IMR-90 (cell line): ENCODE measurements around the gene SPIN1. TPM values are rescaled to one million over a fixed set of nuclear protein-coding genes. Genes with fewer than 3 reads are reported as not detected.

Source experiments
- ATAC-seq: fragments of 200-7000 bp; cut with Tn5 transposase; 2 replicates; pipeline ENCODE4 v1.9.1; 2020; ENCODE audit warnings: low read depth, mild to moderate bottlenecking, moderate library complexity
- BruUV-seq: library from RNA; stranded (reverse); fragments of 400-500 nt; replicated peaks from 2 replicates; lab custom pipeline; 2021; lab: Mats Ljungman, UMichigan
- CTCF ChIA-PET: fragments of 300-600 bp; formaldehyde crosslinking; extraction: SDS; loops from one replicate; lab custom pipeline; 2021; ENCODE audit warnings: antibody characterized with exemption; lab: Yijun Ruan, JAX
- POLR2A ChIA-PET: fragments of 300-600 bp; sonication (Branson Sonifier 250); formaldehyde crosslinking; loops from one replicate; lab custom pipeline; 2022; ENCODE audit warnings: antibody characterized with exemption; ENCODE audit not compliant: unreplicated experiment; lab: Charles Lee
- DNase-seq: peaks from one replicate; pipeline ENCODE4 v3.0.0; 2013
- H2AFZ ChIP-seq: replicated peaks from 2 replicates; pipeline ENCODE3; 2013; ENCODE audit warnings: low read length, mild to moderate bottlenecking; ENCODE audit not compliant: poor library complexity
- H2AK5ac ChIP-seq: 2 replicates; pipeline ENCODE4 v1.6.1; 2013; ENCODE audit warnings: low read depth, low read length, inconsistent platforms
- H2AK9ac ChIP-seq: replicated peaks from 2 replicates; pipeline ENCODE3; 2013; ENCODE audit warnings: mild to moderate bottlenecking, low read depth, low read length, moderate library complexity; ENCODE audit not compliant: poor library complexity
- H2BK120ac ChIP-seq: 2 replicates; pipeline ENCODE4 v1.6.1; 2013; ENCODE audit warnings: low read depth, low read length, inconsistent platforms
- H2BK15ac ChIP-seq: 3 replicates; pipeline ENCODE4 v1.6.1; 2013; ENCODE audit warnings: low read depth, low read length, inconsistent platforms
- H2BK20ac ChIP-seq: 2 replicates; pipeline ENCODE4 v1.6.1; 2013; ENCODE audit warnings: low read depth, mild to moderate bottlenecking, inconsistent platforms, low read length, moderate library complexity
- H2BK5ac ChIP-seq: 2 replicates; pipeline ENCODE4 v1.6.1; 2013; ENCODE audit warnings: mild to moderate bottlenecking, low read depth, low read length, inconsistent platforms; ENCODE audit not compliant: poor library complexity, severe bottlenecking
- H3K14ac ChIP-seq: replicated peaks from 2 replicates; pipeline ENCODE4 v1.6.1; 2013; ENCODE audit warnings: low read depth, low read length, inconsistent platforms
- H3K18ac ChIP-seq: 2 replicates; pipeline ENCODE4 v1.6.1; 2013; ENCODE audit warnings: low read depth, low read length, control low read depth
- H3K23ac ChIP-seq: 2 replicates; pipeline ENCODE4 v1.6.1; 2013; ENCODE audit warnings: low read depth, low read length, inconsistent platforms
- H3K27ac ChIP-seq: 2 replicates; pipeline ENCODE4 v1.5.1; 2013; ENCODE audit warnings: mild to moderate bottlenecking, control low read depth, low read length; ENCODE audit not compliant: insufficient read depth
- H3K27me3 ChIP-seq: 2 replicates; pipeline ENCODE4 v1.6.1; 2013; ENCODE audit warnings: low read length; ENCODE audit not compliant: control insufficient read depth, insufficient read depth
- H3K36me3 ChIP-seq: 2 replicates; pipeline ENCODE4 v1.6.1; 2013; ENCODE audit warnings: low read length, mixed read lengths; ENCODE audit not compliant: control insufficient read depth, insufficient read depth
- H3K4ac ChIP-seq: 2 replicates; pipeline ENCODE4 v1.6.1; 2013; ENCODE audit warnings: low read depth, low read length, inconsistent platforms
- H3K4me1 ChIP-seq: 2 replicates; pipeline ENCODE4 v1.6.1; 2013; ENCODE audit warnings: low read length, mixed read lengths; ENCODE audit not compliant: control insufficient read depth, insufficient read depth
- H3K4me2 ChIP-seq: 2 replicates; pipeline ENCODE4 v1.6.1; 2013; ENCODE audit warnings: low read depth, mild to moderate bottlenecking, control low read depth, low read length, moderate library complexity
- H3K4me3 ChIP-seq: 2 replicates; pipeline ENCODE4 v1.5.1; 2013; ENCODE audit warnings: low read depth, mild to moderate bottlenecking, control low read depth, low read length, moderate library complexity; ENCODE audit not compliant: insufficient read depth
- H3K56ac ChIP-seq: 2 replicates; pipeline ENCODE4 v1.6.1; 2013; ENCODE audit warnings: low read length, inconsistent platforms; ENCODE audit not compliant: insufficient read depth; ENCODE audit errors: extremely low read depth
- H3K79me1 ChIP-seq, 2 experiments: 2 replicates each; pipeline ENCODE4 v1.6.1; 2013; ENCODE audit warnings: low read length in 2 of 2, inconsistent platforms in 1 of 2, low read depth in 1 of 2
- H3K9ac ChIP-seq: 2 replicates; pipeline ENCODE4 v1.6.1; 2013; ENCODE audit warnings: low read depth, low read length, control low read depth
- H3K9me1 ChIP-seq: 2 replicates; pipeline ENCODE4 v1.6.1; 2013; ENCODE audit warnings: low read length, inconsistent platforms; ENCODE audit not compliant: insufficient read depth
- H3K9me3 ChIP-seq: 2 replicates; pipeline ENCODE4 v1.6.1; 2013; ENCODE audit warnings: low read length; ENCODE audit not compliant: control insufficient read depth, insufficient read depth
- H4K20me1 ChIP-seq: 2 replicates; pipeline ENCODE4 v1.6.1; 2013; ENCODE audit warnings: low read length, inconsistent platforms; ENCODE audit not compliant: insufficient read depth
- H4K5ac ChIP-seq: 2 replicates; pipeline ENCODE4 v1.6.1; 2013; ENCODE audit warnings: mild to moderate bottlenecking, low read depth, low read length, control low read depth
- H4K8ac ChIP-seq, 2 experiments: 2 replicates each; pipeline ENCODE4 v1.6.1; 2013; ENCODE audit warnings: low read depth in 2 of 2, low read length in 2 of 2, control low read depth in 1 of 2, inconsistent platforms in 1 of 2
- H4K91ac ChIP-seq: 2 replicates; pipeline ENCODE4 v1.6.1; 2013; ENCODE audit warnings: low read depth, low read length, inconsistent platforms; ENCODE audit not compliant: insufficient read depth
- BHLHE40 ChIP-seq: fragments of 150-350 bp; IDR thresholded peaks from 2 replicates; pipeline ENCODE4 v1.6.1; 2016; ENCODE audit warnings: mild to moderate bottlenecking, low read depth, low read length
- CEBPB ChIP-seq: IDR thresholded peaks from 2 replicates; pipeline ENCODE4 v1.6.1; 2012; ENCODE audit warnings: low read depth, low read length, improper control_type of control experiment
- CHD1 ChIP-seq: IDR thresholded peaks from 2 replicates; pipeline ENCODE4 v1.6.1; 2012; ENCODE audit warnings: low read depth, low read length, improper control_type of control experiment
- ELK1 ChIP-seq: fragments of 150-350 bp; IDR thresholded peaks from 2 replicates; pipeline ENCODE4 v1.6.1; 2016; ENCODE audit warnings: low read depth, mild to moderate bottlenecking, low read length, moderate library complexity, borderline replicate concordance
- FOS ChIP-seq: fragments of 150-350 bp; IDR thresholded peaks from 2 replicates; pipeline ENCODE4 v1.6.1; 2016; ENCODE audit warnings: low read depth, low read length
- MAFK ChIP-seq: IDR thresholded peaks from 2 replicates; pipeline ENCODE4 v1.6.1; 2012; ENCODE audit warnings: low read depth, low read length, improper control_type of control experiment
- MAZ ChIP-seq: IDR thresholded peaks from 2 replicates; pipeline ENCODE4 v1.6.1; 2012; ENCODE audit warnings: low read depth, mild to moderate bottlenecking, low read length, improper control_type of control experiment, moderate library complexity, borderline replicate concordance
- MXI1 ChIP-seq: IDR thresholded peaks from 2 replicates; pipeline ENCODE4 v1.6.1; 2012; ENCODE audit warnings: low read depth, mild to moderate bottlenecking, low read length, moderate library complexity, borderline replicate concordance
- NFE2L2 ChIP-seq: fragments of 150-350 bp; IDR thresholded peaks from 2 replicates; pipeline ENCODE4 v1.6.1; 2016; ENCODE audit warnings: low read depth, mild to moderate bottlenecking, low read length
- POLR2A ChIP-seq: IDR thresholded peaks from 2 replicates; pipeline ENCODE4 v1.6.1; 2012; ENCODE audit warnings: mild to moderate bottlenecking, low read depth, low read length
- RAD21 ChIP-seq: IDR thresholded peaks from 2 replicates; pipeline ENCODE4 v1.6.1; 2012; ENCODE audit warnings: low read length, improper control_type of control experiment
- RCOR1 ChIP-seq: IDR thresholded peaks from 2 replicates; pipeline ENCODE4 v1.6.1; 2012; ENCODE audit warnings: mild to moderate bottlenecking, low read length, improper control_type of control experiment; ENCODE audit not compliant: insufficient replicate concordance
- RFX5 ChIP-seq: IDR thresholded peaks from 2 replicates; pipeline ENCODE4 v1.8.0; 2012; ENCODE audit warnings: low read depth, mild to moderate bottlenecking, low read length, moderate library complexity
- SMC3 ChIP-seq: fragments of 150-350 bp; IDR thresholded peaks from 2 replicates; pipeline ENCODE4 v1.6.1; 2016; ENCODE audit warnings: low read depth, mild to moderate bottlenecking, antibody characterized with exemption, low read length, moderate library complexity
- WGBS, 2 experiments: methylation state at CpG; one replicate each; pipeline versions ENCODE4 v1.1.5 to v1.1.7; 2013; ENCODE audit warnings: missing lambda C conversion rate in 2 of 2; ENCODE audit not compliant: insufficient read length in 1 of 2; ENCODE audit errors: extremely low coverage in 2 of 2; 5-methylcytosine and 5-hydroxymethylcytosine counted together
- dilution Hi-C: fragments of 300-500 bp; cut with HindIII; formaldehyde crosslinking; loops from one replicate; pipeline ENCODE4 v1.14.3; 2018; ENCODE audit warnings: low sequenced_read_pairs; ENCODE audit not compliant: unreplicated experiment
- in situ Hi-C: fragments of 300-500 bp; cut with MboI; formaldehyde crosslinking; loops from 3 replicates; pipeline ENCODE4 v1.14.3; 2019; ENCODE audit warnings: low sequenced_read_pairs, inconsistent platforms, mixed read lengths
- intact Hi-C: fragments of 100-400 bp; cut with micrococcal nuclease; formaldehyde crosslinking; loops from 2 replicates; pipeline ENCODE4 v1.10.0; 2022
- polyA plus RNA-seq, 3 experiments: library from polyadenylated mRNA; depleted of rRNA; stranded (reverse); fragments of >200 nt; gene quantifications; 2 replicates each; pipeline ENCODE4 v1.2.3, GENCODE V29; 2012; ENCODE audit warnings: low replicate concordance in 1 of 3
- total RNA-seq: library from RNA; depleted of rRNA; stranded (reverse); fragments of >200 nt; gene quantifications from 2 replicates; pipeline ENCODE4 v1.2.3, GENCODE V29; 2012
- TF ChIP-seq, protein P1 (sequence below): fragments of 150-350 bp; IDR thresholded peaks from 2 replicates; pipeline ENCODE4 v1.6.1; 2017; ENCODE audit warnings: mild to moderate bottlenecking, antibody characterized with exemption, low read length, low read depth
- TF ChIP-seq, protein P2 (sequence below): conservative IDR thresholded peaks from 2 replicates; pipeline ENCODE4 v1.5.1; 2012; ENCODE audit warnings: mild to moderate bottlenecking, low read depth, low read length, improper control_type of control experiment

The SPIN1 gene
- total and polyA plus RNA-seq, 2 of the 4 experiments (the other 2 are of a cell fraction) = 63.3 to 141 TPM

DNA sequence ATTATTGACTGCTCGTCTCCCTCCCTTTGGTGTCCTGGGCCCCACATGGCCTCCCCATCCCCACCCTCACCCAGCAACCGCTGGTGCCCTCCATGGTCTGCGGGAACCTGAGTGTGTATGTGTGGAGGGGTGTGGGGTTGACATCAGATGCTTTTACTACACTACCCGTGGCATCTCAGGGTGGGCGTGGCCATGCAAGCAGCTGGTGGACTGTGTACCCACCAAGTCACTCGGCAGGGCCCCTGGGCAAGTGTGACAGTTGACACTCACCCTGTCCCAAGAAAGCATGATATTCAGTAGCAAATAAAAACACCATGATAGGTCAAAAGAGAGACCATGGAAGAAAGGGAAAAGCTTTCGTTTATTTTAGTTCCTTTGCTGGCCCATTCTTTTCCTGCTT is 139.4 kb downstream of the SPIN1 start:
- in situ Hi-C loops = no loop called here
- POLR2A ChIA-PET = no interaction called here

More for the DNA sequence above, 139.4 kb downstream of the SPIN1 start:
- Histone ChIP-seq H2AK9ac (no peak overlapping the region), H3K36me3 (no peaks in the 10 kb centered on the region), H3K27ac (no peak overlapping the region), H3K4ac (peak overlapping the region; percentile 57; the same call in 1 of the 2 replicates), H4K8ac (no peak overlapping the region), H3K4me3 (no peak overlapping the region), H2BK120ac (peak overlapping the region; percentile 65), H3K4me1 (peaks cover 28% of the 10 kb centered on the region), H3K14ac (no peak overlapping the region), H3K23ac (no peak overlapping the region), H4K91ac (no peak overlapping the region), H2AK5ac (peak overlapping the region; percentile 80), H2BK20ac (no peak overlapping the region), H4K5ac (no peak overlapping the region), H2AFZ (no peak overlapping the region), H2BK5ac (no peak overlapping the region), H3K56ac (no peak overlapping the region), H3K27me3 (no peaks in the 10 kb centered on the region), H3K9me3 (no peaks in the 10 kb centered on the region), H3K18ac (no peak overlapping the region), H3K9me1 (peaks cover 36% of the 10 kb centered on the region), H3K9ac (no peak overlapping the region), H2BK15ac (no peak overlapping the region), H3K4me2 (no peak overlapping the region), H3K79me1 (peaks cover 22 to 61% of the 10 kb centered on the region in 2 experiments), H4K20me1 (no peaks in the 10 kb centered on the region)
- no TSS peak for BruUV-seq
- intact Hi-C loops (no loop called here), dilution Hi-C loops (no loop called here)
- TF ChIP-seq ELK1 = no peak
- TF ChIP-seq MAZ = no peak
- TF ChIP-seq RAD21 = no peak
- TF ChIP-seq MXI1 = no peak
- TF ChIP-seq, protein P1, sequence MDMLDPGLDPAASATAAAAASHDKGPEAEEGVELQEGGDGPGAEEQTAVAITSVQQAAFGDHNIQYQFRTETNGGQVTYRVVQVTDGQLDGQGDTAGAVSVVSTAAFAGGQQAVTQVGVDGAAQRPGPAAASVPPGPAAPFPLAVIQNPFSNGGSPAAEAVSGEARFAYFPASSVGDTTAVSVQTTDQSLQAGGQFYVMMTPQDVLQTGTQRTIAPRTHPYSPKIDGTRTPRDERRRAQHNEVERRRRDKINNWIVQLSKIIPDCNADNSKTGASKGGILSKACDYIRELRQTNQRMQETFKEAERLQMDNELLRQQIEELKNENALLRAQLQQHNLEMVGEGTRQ = no peak
- TF ChIP-seq, protein P2, sequence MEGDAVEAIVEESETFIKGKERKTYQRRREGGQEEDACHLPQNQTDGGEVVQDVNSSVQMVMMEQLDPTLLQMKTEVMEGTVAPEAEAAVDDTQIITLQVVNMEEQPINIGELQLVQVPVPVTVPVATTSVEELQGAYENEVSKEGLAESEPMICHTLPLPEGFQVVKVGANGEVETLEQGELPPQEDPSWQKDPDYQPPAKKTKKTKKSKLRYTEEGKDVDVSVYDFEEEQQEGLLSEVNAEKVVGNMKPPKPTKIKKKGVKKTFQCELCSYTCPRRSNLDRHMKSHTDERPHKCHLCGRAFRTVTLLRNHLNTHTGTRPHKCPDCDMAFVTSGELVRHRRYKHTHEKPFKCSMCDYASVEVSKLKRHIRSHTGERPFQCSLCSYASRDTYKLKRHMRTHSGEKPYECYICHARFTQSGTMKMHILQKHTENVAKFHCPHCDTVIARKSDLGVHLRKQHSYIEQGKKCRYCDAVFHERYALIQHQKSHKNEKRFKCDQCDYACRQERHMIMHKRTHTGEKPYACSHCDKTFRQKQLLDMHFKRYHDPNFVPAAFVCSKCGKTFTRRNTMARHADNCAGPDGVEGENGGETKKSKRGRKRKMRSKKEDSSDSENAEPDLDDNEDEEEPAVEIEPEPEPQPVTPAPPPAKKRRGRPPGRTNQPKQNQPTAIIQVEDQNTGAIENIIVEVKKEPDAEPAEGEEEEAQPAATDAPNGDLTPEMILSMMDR = no peak
- no peak for TF ChIP-seq FOS
- TF ChIP-seq MAFK = no peak
- no peak for TF ChIP-seq NFE2L2
- TF ChIP-seq BHLHE40 = no peak
- no peak for TF ChIP-seq CEBPB
- no peak for TF ChIP-seq CHD1
- no peak for TF ChIP-seq RCOR1
- no peak for TF ChIP-seq POLR2A
- TF ChIP-seq SMC3 = no peak
- TF ChIP-seq RFX5 = no peak
- WGBS, 2 experiments = 64% methylated on average over 2 of the region's 7 CpGs; no CpG with 5 or more reads in 1 of the 2 experiments
- CTCF ChIA-PET = no interaction called here
- no peak for ATAC-seq
- DNase-seq = no peak
